Measurements from ENCODE around the gene ALDH7A1.
A peak's percentile ranks its signal among the peaks of the same experiment; 100 is the strongest.
"Not testable (repeated sequence)": the region's sequence is repeated elsewhere in the genome, so short reads cannot be mapped to it uniquely, and the experiment has no call there.

ALDH7A1 gene

DNA sequence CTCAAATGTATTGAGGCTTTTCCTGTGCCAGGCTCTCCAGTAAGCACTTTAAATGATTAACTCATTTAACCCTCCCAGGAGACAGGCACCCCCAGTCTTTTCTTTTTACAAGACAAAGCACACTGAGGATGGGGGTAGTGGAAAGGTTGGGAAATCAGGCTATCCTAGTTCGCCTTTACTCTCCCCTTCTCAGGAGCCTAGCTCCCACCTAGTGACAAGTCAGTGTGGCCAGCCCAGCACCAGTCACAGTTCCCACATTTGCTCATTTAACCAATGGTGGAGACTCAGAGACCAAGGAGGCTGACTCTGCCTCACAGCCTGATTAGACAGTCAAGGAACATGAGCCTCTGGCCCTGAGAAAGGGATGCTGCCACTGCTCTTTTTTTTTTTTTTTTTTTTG, 3.5 kb downstream of the ALDH7A1 start:
- DNase-seq = no peak

DNA sequence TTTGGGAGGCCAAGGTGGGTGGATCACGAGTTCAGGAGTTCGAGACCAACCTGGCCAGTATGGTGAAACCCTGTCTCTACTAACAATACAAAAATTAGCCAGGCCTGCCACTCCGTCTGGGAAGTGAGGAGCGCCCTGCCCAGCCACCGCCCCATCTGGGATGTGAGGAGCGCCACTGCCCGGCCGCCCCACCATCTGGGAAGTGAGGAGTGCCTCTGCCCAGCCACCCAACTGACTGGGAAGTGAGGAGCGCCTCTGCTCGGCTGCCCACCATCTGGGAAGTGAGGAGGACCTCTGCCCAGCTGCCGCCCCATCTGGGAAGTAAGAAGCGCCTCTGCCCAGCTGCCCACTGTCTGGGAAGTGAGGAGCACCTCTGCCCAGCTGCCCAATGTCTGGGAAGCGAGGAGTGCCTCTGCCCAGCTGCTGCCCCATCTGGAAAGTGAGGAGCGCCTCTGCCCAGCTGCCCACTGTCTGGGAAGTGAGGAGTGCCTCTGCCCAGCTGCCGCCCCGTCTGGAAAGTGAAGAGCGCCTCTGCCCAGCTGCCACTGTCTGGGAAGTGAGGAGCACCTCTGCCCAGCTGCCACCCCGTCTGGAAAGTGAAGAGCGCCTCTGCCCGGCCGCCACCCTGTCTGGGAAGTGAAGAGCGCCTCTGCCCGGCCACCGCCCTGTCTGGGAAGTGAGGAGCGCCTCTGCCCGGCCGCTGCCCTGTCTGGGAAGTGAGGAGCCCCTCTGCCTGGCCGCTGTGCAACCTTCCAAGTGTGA, 5.3 kb downstream of the ALDH7A1 start:
- no peak for DNase-seq

DNA sequence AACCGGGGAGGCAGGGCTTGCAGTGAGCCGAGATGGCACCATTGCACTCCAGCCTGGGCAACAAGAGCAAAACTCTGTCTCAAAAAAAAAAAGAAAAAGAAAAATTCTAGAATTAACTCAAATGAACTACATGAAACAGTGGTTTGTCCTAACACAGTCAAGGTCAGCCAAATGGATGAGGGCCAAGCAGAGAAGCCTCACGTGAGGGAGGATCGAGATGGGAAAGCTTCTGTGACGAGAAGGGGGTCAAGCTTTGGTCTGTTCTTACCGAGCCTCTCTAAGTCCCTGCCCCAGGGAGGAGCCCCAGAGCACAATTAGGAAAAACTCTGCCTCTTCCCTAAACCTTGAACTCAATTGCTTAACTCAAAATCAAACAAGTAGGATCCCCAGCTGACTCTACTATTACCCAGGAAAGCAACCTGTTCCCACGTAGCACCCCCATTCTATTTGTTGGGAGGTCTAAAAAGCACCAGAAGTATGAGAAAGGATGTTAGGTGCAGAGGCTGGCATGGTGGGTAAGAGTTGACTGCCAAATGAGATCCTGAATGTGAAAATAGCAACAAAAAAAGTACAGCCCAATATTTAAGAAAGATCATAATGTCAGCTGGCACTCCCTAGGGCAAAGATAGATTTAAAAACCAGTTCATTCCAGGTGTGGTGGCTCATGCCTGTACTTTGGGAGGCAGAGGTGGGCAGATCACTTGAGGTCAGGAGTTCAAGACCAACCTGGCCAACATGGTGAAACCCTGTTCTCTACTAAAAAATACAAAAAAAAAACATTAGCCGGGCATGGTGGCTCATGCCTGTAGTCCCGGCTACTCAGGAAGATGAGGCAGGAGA, 7.2 kb downstream of the ALDH7A1 start:
- no peak for DNase-seq

DNA sequence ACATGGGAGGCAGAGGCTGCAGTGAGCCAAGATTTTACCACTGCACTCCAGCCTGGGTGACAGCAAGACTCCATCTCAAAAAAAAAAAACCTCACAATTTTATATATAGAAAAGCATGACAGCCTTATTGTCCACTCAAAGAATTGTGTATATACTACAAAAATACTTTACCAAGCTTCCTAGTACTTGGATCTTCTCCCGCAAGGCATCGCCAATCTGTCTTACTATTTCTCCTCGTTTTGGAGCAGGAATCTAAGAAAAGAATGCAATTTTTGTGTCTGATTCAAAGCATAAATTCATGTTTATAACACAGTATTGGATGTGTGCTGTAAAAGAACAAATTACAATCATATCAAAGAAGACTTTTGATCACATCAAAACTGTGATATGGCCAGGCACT, 11.3 kb downstream of the ALDH7A1 start:
- DNase-seq = no peak

DNA sequence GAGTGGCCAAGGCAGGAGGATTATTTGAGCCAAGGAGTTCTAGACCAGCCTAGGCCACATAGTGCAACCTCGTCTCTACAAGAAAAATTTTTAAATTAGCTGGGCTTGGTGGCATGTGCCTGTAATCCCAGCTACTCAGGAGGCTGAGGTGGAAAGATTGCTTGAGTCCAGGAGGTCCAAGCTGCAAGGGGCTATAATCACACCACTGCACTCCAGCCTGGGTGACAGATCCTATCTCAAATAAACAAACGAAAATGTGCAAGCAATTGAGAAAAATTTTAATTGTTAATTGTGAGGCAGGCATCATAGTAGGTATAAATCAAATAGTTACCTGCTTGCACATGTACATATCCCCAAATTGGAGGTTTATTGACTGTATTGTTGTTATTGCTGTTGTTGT, 15.3 kb downstream of the ALDH7A1 start:
- no peak for DNase-seq

DNA sequence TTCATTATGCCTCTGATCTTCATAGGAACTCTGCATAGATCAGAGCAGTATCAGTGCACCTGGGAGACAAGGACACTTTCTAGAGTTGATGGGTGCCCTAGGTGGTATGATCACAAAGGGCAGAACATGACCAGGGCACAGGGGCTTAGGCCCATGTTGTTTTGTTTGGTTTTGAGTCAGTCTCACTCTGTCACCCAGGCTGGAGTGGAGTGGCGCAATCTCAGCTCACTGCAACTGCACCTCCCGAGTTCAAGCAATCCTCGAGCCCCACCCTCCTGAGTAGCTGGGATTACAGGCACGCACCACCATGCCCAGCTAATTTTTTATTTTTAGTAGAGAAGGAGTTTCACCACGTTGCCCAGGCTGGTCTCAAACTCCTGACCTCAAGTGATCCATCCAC, 17.6 kb downstream of the ALDH7A1 start:
- no peak for DNase-seq

DNA sequence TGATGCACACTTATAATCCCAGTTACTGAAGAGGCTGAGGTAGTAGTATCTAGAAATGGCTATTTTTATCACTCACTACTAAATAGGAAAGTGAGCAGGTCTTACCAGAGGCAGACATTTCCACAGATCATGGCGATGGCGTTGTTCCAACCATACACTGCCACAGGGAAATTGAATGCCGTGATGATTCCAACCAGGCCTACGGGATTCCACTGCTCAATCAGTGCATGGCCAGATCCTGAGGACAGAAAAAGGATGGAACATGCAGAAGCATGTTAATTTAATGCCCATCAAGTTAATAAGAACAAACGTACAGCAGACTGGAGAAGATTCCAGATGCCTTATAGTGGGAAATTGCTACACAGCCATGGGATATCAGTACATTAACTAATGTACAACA, 18.0 kb downstream of the ALDH7A1 start:
- DNase-seq = no peak

DNA sequence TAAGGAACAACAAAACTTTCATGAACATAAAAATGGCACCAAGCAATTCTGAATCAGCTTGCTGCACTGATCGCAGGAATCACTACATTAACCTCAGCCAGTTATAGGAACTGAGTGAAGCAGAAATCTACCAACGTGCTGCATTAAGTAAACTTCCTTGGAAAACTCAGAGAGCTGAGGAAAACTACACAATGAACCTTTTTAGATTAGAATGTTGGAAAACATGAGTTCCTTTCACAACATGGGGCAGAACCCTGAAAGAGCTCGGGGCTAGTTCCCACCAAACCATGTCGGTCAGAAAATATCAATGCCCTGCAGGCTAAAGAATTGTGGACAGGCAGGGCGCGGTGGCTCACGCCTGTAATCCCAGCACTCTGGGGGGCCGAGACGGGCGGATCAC, 19.4 kb downstream of the ALDH7A1 start:
- no peak for DNase-seq

DNA sequence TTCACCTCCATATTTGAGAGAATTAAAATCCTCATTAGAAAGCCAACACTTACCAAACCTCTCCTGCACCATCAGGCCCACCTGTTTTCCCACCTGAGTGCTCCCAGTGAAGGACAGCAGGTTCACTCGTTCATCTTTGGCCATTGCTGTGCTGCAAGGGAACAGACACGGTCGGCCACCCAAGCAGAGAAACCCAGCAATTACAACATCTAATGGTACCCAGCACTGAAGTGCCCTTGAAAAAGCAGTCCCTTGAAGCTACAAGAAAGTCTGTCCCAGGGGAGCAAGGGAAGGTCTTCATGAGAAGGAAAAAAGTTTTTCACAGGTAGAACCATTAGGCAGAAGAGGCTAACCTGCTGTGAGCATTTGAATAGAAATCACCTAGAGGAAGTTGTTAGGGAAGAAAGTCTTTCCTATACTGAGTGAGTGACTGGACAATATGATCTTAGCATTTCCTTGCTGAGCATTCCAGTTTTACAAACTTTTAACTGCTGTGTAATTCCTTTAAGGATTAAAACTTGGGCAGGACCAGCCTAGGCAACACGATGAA, 26.7 kb downstream of the ALDH7A1 start:
- no peak for DNase-seq

DNA sequence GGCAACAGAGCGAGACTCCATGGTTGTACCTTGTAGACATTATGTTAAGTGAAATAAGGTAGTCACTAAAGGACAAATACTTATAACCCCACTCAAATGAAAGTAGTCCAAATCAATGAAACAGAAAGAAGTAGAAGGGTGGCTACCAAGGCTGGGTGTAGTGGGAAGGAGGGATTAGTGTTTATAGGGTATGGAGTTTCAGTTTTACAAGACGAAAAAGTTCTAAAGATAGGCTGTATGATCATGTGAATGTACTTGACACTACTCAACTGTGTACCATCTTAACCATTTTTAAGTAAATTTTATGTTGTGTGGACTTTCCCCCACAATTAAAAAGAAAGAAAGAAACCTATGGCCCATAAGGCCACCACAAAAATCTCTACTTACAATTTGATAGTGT, 32.2 kb downstream of the ALDH7A1 start:
- DNase-seq = no peak

DNA sequence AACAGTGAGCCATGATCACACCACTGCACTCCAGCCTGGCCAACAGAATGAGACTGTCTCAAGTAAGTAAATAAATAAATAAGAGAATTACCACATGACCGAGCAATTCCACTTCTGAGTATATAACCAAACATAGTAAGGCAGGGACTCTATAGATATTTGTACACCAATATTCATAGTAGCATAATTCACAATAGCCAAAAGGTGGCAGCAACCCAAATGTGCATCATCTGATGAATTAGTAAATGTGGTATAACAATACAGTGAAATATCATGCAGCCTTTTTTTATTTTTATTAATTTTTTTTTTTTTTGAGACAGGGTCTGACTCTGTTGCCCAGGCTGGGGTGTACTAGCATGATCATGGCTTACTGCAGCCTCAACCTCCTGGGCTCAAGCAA, 33.1 kb downstream of the ALDH7A1 start:
- no peak for DNase-seq

DNA sequence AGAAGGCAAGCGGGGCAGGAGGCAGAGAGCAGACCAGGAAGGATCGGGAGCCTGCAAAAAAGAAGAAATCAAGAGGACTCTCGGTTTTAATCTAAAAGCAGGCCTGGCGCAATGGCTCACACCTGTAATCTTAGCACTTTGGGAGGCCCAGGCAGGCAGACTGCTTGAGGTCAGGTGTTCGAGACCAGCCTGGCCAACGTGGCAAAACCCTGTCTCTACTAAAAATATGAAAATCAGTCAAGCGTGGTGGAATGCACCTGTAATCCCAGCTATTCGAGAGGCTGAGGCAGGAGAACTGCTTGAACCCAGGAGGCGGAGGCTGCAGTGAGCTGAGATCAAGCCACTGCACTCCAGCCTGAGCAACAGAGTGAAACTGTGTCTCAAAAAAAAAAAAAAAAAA, 39.9 kb downstream of the ALDH7A1 start:
- DNase-seq = not testable (repeated sequence)

DNA sequence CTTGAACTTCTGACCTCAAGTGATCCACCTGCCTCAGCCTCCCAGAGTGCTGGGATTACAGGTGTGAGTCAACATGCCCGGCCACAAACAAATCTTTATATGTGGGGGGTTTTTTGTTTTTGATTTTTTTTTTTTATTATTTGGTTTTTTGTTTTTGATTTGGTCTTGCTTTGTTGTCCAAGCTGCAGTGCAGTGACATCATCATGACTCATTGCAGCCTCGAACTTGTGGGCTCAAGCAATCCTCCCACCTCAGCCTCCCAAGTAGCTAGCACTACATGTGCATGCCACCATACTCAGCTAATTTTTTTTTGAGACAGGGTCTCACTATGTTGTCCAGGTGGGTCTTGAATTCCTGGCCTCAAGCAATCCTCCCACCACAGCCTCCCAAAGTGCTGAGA, 42.4 kb downstream of the ALDH7A1 start:
- DNase-seq = no peak

DNA sequence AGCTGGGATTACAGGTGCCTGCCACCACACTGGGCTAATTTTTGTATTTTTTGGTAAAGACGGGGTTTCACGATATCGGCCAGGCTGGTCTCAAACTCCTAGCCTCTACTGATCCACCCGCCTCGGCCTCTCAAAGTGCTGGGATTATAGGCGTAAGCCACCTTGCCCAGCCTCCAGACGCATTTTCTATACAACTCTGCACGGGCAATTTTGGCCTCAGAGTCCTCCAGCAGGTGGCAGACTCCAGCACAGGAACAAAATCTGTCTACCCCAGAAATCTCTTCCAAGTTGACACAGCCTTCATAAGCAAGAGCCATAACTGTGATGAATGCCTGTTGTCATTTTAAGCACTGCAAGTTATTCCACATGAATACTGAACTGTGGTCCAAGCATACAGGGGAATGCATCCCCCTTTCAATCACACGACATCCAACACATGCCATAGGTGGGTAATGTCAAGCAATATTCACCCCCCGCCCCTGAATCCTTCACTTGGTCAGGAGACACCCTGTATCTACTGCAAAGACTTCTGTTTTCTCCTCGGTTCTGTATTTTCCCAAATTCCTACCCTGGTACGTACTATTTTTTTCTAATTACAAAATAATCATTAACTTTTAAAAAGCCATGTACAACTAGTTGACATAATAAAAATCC, 50.8 kb downstream of the ALDH7A1 start:
- peak; percentile 59 for DNase-seq

DNA sequence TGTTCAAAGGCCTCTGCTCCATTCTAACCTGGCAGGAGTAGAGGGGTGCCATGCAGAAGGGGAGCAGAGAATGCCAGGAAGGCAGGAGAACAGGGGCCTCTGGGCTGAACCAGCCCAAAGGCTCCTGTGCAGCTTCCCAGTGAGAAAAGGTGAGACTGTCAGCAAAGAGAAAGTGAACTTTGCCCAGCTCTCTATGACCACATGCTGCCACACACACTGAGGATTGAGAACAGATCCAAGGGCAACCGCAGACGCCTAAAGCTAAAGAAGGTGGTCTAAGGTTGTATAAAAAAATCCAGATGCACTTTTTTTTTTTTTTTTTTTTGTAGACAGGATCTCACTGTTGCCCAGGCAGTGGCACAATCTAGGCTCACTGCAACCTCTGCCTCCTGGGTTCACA, 51.4 kb downstream of the ALDH7A1 start:
- no peak for DNase-seq

DNA sequence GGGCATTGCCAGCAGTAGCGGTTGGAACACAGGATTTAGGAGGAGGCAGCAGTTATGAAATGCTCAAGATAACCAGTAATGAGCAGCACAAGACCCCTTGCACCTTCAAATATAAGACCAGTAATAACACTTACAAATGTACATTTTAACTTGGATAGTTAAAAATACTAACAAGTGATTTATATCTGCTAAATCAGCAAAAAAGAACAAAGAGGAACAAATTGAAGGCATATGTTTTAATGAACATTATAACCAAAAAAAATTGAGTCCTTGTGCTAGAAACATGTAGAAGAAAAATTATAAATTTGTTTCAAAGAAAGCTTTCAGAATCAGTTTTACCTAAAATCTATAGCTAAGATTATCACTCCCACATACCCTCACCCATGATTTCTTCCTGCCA, 52.0 kb downstream of the ALDH7A1 start:
- no peak for DNase-seq

DNA sequence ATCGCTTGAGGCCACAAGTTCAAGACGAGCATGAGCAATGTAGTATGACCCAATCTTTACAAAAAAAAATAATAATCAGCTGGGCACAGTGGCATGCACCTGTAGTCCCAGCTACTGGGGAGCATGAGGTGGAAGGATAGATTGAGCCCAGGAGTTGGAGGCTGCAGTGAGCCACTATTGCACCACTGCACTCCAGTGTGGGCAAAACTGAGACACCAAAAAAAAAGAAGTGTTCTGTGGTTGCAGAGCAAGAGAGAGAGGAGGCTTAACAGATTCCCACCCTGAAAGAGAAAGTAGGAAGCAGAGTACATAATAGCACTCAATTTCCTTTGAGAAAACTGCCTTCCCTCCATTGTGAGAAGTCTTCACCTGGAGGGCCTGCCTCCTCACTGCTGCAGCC, 52.6 kb downstream of the ALDH7A1 start:
- no peak for DNase-seq

DNA sequence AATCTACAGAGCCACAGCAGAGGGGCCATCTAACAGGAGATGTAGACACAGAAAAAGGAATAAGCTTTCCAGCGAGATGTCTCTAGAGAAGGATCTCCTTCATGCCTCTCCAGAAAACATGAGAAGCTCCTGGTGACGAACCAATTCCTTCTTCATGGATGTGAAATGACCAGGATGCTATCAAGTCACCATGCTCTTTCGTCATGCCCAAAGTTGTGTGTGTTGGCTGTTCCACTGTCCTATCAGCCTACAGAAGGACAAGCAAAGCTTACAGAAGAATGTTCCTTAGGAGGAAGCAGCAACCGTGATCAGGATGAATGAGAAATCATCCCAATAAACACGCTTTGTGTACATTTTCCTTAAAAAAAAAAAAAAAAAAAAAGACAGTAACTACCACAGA, 54.4 kb downstream of the ALDH7A1 start:
- DNase-seq = no peak

DNA sequence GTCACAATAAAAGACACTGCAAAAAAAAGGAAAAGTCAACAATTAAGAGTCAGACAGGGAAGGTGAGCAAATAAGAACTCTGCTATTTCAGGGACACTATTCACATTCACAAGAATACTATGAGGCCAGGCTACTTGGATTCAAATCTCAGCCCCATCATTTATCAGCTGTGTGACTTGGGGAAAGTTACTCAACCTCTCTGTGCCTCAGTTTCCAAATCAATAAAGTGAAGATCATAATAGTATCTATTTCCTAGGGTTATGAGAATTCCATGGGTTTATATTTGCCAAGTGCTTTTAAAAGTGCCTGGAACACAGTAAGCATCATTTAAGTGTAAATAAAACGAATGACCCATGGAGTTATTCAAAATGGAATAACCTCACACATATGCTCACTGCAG, 56.4 kb downstream of the ALDH7A1 start:
- DNase-seq = no peak

DNA sequence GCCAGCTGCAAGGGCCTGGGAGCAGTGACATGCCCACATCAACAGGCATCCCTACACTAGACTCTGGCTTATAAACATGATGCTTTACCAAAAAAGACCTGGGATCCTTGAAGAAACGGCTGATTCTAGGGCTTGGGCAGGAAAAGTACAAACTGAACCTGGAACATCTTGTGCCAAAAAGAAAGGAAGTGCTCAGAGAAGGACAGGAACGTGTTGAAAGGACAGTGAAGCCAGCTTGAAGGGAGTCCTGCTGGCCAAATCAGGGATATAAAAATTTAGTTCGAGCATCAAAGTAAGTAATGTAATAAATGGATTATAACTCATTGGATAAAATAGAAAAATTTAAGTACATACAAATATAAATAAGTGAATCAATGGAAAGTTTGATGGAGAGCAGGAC, 58.1 kb downstream of the ALDH7A1 start:
- DNase-seq = no peak

DNA sequence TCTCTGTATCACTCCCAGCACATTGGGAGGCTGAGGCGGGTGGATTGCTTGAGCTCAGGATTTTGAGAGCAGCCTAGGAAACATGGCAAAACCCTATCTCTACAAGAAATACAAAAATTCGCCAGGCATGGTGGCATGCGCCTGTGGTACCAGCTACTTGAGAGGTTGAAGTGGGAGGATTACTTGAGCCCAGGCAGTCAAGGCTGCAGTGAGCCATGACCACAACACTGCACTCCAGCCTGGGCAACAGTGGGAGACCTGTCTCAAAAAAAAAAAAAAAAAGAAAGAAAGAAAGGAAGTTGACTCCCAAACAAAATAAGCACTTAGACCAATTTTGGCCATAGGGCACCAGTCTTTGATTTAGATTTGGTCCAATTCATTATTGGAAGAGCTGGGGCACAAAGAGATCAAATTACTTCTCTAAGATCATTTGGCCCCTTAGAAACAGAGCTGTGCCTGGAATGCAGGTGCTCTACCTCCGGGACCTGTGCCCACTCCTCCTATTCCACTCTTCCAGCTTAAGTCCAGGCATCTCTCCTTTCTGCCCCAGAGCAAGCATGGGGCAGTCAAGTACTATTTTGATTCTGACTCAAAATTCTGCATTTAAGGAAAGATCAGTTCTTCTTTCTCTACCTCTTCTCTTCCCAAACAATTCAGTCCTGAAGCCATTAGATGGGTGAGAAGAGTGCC, 59.0 kb downstream of the ALDH7A1 start:
- DNase-seq = no peak

DNA sequence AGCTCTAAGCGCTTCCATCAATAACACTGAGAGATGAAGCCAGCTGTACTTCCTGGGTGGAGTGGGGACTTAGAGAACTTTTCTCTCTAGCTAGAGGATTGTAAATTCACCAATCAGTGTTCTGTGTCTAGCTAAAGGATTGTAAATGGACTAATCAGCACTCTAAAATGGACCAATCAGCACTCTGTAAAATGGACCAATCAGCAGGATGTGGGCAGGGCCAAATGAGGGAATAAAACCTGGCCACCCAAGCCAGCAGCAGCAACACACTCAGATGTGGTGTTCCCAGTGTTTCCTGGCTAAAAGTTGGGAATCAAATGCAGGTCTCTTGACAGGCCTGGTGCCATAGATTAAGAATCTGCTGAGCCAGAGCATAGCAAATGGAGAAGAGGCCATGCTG, 60.5 kb downstream of the ALDH7A1 start:
- DNase-seq = no peak

DNA sequence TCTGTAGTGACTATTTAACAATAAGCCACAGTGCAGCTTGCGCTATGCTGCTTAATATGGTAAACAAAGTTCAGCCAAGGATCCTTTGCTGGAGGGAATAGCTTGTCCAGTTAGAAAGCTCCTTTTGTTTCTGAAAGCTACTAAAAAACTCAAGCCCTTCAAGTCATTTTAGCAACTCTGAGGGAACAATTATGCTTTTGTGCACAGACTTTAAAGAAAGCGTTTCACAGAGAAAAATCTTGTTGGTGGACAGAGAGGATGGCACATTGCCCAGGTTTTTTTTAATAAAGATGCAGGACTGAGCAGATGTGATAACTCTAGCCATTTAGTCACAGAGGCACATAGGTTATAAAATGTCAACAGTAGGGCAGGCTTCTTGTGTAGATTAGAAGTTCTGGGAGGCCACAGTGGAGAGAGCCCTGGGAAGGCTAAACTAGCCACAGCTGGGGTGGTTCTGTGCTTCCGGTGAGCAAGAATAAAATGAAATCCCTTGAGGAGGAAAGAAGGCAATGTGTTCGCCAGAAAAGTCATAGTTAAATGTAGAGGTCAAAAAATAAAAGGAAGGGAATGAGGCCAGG, 63.4 kb downstream of the ALDH7A1 start:
- DNase-seq = no peak
